HG02759 (cell line): ENCODE data around the gene CHST2.

Experiments
- ATAC-seq: cut with Tn5 transposase; IDR thresholded peaks from one replicate; pipeline ENCODE4 v1.9.1; 2021; ENCODE audit warnings: mild to moderate bottlenecking, moderate library complexity; ENCODE audit not compliant: unreplicated experiment

CHST2 gene

GRCh38 chr3:143098032-143098764, 21.4 kb upstream of the CHST2 start:
- no peak for ATAC-seq

- ATAC-seq, result no peak
Observed at GRCh38 chr3:143099210-143099609, 20.4 kb upstream of the CHST2 start.

- no peak for ATAC-seq
Observed at GRCh38 chr3:143099690-143100089, 19.9 kb upstream of the CHST2 start.

GRCh38 chr3:143100451-143100850, 19.1 kb upstream of the CHST2 start:
- ATAC-seq, result no peak

GRCh38 chr3:143101792-143102381, 17.7 kb upstream of the CHST2 start:
- no peak for ATAC-seq

GRCh38 chr3:143103652-143104051, 15.9 kb upstream of the CHST2 start:
- ATAC-seq, result peak; percentile 85

- no peak for ATAC-seq
Observed at GRCh38 chr3:143105170-143105569, 14.4 kb upstream of the CHST2 start.

- ATAC-seq, result no peak
Observed at GRCh38 chr3:143109861-143110260, 9.7 kb upstream of the CHST2 start.

- ATAC-seq, result no peak
Observed at GRCh38 chr3:143110371-143110770, 9.2 kb upstream of the CHST2 start.

- no peak for ATAC-seq
Observed at GRCh38 chr3:143118630-143119008, 952 bp upstream of the CHST2 start.

GRCh38 chr3:143119974-143120715, 574 bp downstream of the CHST2 start:
- peak; percentile 11 for ATAC-seq

- ATAC-seq, result peak; percentile 30
Observed at GRCh38 chr3:143120716-143121240, 1.2 kb downstream of the CHST2 start.

- peak; percentile 13 for ATAC-seq
Observed at GRCh38 chr3:143121241-143122088, 1.9 kb downstream of the CHST2 start.

- no peak for ATAC-seq
Observed at GRCh38 chr3:143122089-143122430, 2.5 kb downstream of the CHST2 start.

GRCh38 chr3:143122608-143123352, 3.2 kb downstream of the CHST2 start:
- ATAC-seq, result no peak

- no peak for ATAC-seq
Observed at GRCh38 chr3:143123353-143123984, 3.9 kb downstream of the CHST2 start.

GRCh38 chr3:143124601-143125520, 5.3 kb downstream of the CHST2 start:
- ATAC-seq, result no peak

- ATAC-seq, result no peak
Observed at GRCh38 chr3:143127801-143128200, 8.2 kb downstream of the CHST2 start.
